A673 (cell line): ENCODE measurements around the gene WIPF2.

ENCODE experiments used
- CTCF ChIP-seq: fragments of 300-800, 200-600 bp; sonication (generic); conservative IDR thresholded peaks from 2 replicates; pipeline ENCODE4 v1.5.1; 2017; ENCODE audit warnings: low read depth, mild to moderate bottlenecking, antibody characterized with exemption, low read length, moderate library complexity, mixed read lengths
- EZH2 ChIP-seq: fragments of 200-600 bp; sonication (generic); IDR thresholded peaks from 2 replicates; pipeline ENCODE4 v1.6.1; 2017; ENCODE audit warnings: borderline replicate concordance, low read depth, mild to moderate bottlenecking, mixed read lengths, antibody characterized with exemption, low read length; ENCODE audit not compliant: poor library complexity, severe bottlenecking

GRCh38 chr17:40173091-40173777 lies 45.9 kb upstream of the WIPF2 start:
- TF ChIP-seq CTCF (no peak), EZH2 (no peak)
